Germinal center (tissue), 1 donor: Measurements from ENCODE around the gene ZNF653.
"Not testable (repeated sequence)": the region's sequence is repeated elsewhere in the genome, so short reads cannot be mapped to it uniquely, and the experiment has no call there.

Experiments
- DNase-seq: peaks from one replicate; pipeline ENCODE4 v3.0.0; 2012; ENCODE audit warnings: mixed read lengths, low spot score

ZNF653 gene

GRCh38 chr19:11433526-11433925 lies 72.1 kb downstream of the ZNF653 start:
- not testable (repeated sequence) for DNase-seq
